ENCODE results near the gene CCDC86.

- TF ChIP-seq CTCF (IDR thresholded peaks at IDR 0.05) (no peak), POLR2A (IDR thresholded peaks at IDR 0.05) (no peak)
These were observed 26.2 kb downstream of the CCDC86 start for GRCh38 chr11:60867871-60868681.

Data from vagina (tissue), 2 donors.